Suprapubic skin (tissue), 4 donors: ENCODE measurements around the gene TAF10.

ENCODE experiments used
- POLR2A ChIP-seq, 2 donors: fragments of 450-650 bp; IDR thresholded peaks; one replicate each; pipeline ENCODE4 v1.6.1; 2017; ENCODE audit warnings: antibody characterized with exemption in 2 of 2, mild to moderate bottlenecking in 2 of 2, moderate library complexity in 2 of 2
- POLR2AphosphoS5 ChIP-seq, 3 donors: sonication (generic); formaldehyde crosslinking; IDR thresholded peaks; one replicate each; pipeline ENCODE4 v1.6.1; 2017; ENCODE audit warnings: antibody characterized with exemption in 3 of 3
- TF ChIP-seq, protein P1 (sequence below), 2 donors: fragments of 200-600 bp in 1 of 2; fragments of 450-650 bp in 1 of 2; sonication (generic) in 1 of 2; IDR thresholded peaks; one replicate each; pipeline ENCODE4 v1.5.1; 2016 to 2019; ENCODE audit warnings: antibody characterized with exemption in 2 of 2, mild to moderate bottlenecking in 1 of 2, moderate library complexity in 1 of 2

DNA sequence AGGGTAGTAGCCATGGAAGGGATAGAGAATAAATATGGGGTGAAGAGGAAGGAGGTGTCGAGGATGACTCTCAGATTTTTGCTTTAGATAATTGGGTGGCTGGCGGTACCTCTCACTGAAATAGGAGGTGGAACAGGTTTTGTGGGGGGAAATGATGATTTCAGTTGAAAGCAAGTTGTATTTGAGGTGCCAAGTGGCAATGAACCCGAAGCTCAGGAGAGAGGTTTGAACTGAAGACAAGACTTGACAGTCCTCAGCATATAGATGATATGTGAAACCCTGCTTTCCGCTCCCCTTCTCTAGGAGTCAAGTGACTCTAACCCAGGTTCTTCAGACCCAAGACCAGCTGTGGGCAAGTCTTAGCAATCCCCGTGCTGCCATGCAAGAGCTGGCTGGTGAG lies 42.3 kb downstream of the TAF10 start:
- TF ChIP-seq, protein P1, sequence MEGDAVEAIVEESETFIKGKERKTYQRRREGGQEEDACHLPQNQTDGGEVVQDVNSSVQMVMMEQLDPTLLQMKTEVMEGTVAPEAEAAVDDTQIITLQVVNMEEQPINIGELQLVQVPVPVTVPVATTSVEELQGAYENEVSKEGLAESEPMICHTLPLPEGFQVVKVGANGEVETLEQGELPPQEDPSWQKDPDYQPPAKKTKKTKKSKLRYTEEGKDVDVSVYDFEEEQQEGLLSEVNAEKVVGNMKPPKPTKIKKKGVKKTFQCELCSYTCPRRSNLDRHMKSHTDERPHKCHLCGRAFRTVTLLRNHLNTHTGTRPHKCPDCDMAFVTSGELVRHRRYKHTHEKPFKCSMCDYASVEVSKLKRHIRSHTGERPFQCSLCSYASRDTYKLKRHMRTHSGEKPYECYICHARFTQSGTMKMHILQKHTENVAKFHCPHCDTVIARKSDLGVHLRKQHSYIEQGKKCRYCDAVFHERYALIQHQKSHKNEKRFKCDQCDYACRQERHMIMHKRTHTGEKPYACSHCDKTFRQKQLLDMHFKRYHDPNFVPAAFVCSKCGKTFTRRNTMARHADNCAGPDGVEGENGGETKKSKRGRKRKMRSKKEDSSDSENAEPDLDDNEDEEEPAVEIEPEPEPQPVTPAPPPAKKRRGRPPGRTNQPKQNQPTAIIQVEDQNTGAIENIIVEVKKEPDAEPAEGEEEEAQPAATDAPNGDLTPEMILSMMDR (IDR thresholded peaks at IDR 0.05), result no peak
- no peak for TF ChIP-seq POLR2AphosphoS5 (IDR thresholded peaks at IDR 0.05)
- no peak for TF ChIP-seq POLR2A (IDR thresholded peaks at IDR 0.05)
